Muscle of leg (tissue), 11 donors: ENCODE data around the gene TFPI2. TPM values are rescaled to one million over a fixed set of nuclear protein-coding genes. Genes with fewer than 3 reads are reported as not detected.

ENCODE experiments used
- DNase-seq: peaks from one replicate; pipeline ENCODE4 v3.0.0; 2013
- H3K27ac ChIP-seq: one replicate; pipeline ENCODE4 v1.5.1; 2013; ENCODE audit warnings: mild to moderate bottlenecking, low read length, control low read depth
- H3K27me3 ChIP-seq: one replicate; pipeline ENCODE4 v1.6.1; 2013; ENCODE audit warnings: low read length; ENCODE audit not compliant: control insufficient read depth, insufficient read depth
- H3K36me3 ChIP-seq: one replicate; pipeline ENCODE4 v1.6.1; 2013; ENCODE audit warnings: low read length; ENCODE audit not compliant: control insufficient read depth, insufficient read depth
- H3K4me1 ChIP-seq: one replicate; pipeline ENCODE4 v1.6.1; 2013; ENCODE audit warnings: low read length; ENCODE audit not compliant: control insufficient read depth, insufficient read depth
- H3K4me3 ChIP-seq: one replicate; pipeline ENCODE4 v1.5.1; 2013; ENCODE audit warnings: low read length, control low read depth
- H3K9me3 ChIP-seq: replicated peaks from 2 replicates; pipeline ENCODE4 v1.6.1; 2013; ENCODE audit warnings: low read depth, low read length; ENCODE audit not compliant: control insufficient read depth
- WGBS: methylation state at CpG from one replicate; pipeline ENCODE4 v1.1.5; 2013; ENCODE audit warnings: missing lambda C conversion rate; ENCODE audit not compliant: insufficient coverage; 5-methylcytosine and 5-hydroxymethylcytosine counted together
- polyA plus RNA-seq, 8 donors: library from polyadenylated mRNA; unstranded; fragments of 120-200 nt; gene quantifications; one replicate each; pipeline versions ENCODE4 v1.2.1 to v1.2.3, GENCODE V29; 2013; ENCODE audit warnings: inconsistent platforms in 1 of 8, low replicate concordance in 1 of 8; ENCODE audit not compliant: insufficient read length in 8 of 8, insufficient read depth in 1 of 8
- total RNA-seq: library from RNA; stranded (reverse); fragments of 120-200 nt; gene quantifications from one replicate; pipeline ENCODE4 v1.2.4, GENCODE V29; 2013

The TFPI2 gene
- total and polyA plus RNA-seq, 9 donors: 1.5 to 4.9 (median 3.0) TPM

DNA sequence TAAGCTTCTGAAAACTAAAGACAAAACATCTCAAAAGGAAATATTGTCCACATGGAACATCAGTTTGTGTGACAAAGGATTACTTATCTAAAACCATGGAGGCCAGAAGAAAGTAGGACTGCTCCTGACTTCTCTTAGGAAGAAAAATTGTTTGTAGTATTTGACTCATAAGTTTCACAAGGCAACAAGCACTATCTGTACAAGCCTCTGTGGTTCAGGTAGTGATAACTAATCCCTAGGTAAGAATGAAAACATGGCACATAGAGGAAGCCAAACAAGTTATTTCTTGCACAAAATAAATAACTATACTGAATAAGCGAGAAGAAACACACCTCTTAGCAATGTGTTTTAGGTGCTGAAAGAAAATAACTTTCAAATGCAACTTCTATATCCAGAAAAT is 30.3 kb downstream of the TFPI2 start:
- DNase-seq: no peak
- WGBS: no CpG with 5 or more reads among the region's 1 CpG
- no peaks in the 10 kb centered on the region for H3K9me3 ChIP-seq
- H3K27ac ChIP-seq: no peak overlapping the region
- no peaks in the 10 kb centered on the region for H3K4me1 ChIP-seq
- H3K27me3 ChIP-seq: no peaks in the 10 kb centered on the region
- no peak overlapping the region for H3K4me3 ChIP-seq
- no peaks in the 10 kb centered on the region for H3K36me3 ChIP-seq

GRCh38 chr7:93858857-93859256 is 31.7 kb downstream of the TFPI2 start:
- H3K36me3 ChIP-seq: no peaks in the 10 kb centered on the region
- no peaks in the 10 kb centered on the region for H3K27me3 ChIP-seq
- no CpG with 5 or more reads among the region's 2 CpGs for WGBS
- no peak overlapping the region for H3K27ac ChIP-seq
- H3K4me3 ChIP-seq: no peak overlapping the region
- no peaks in the 10 kb centered on the region for H3K9me3 ChIP-seq
- no peaks in the 10 kb centered on the region for H3K4me1 ChIP-seq
- no peak for DNase-seq

- Histone ChIP-seq H3K4me3 (no peak overlapping the region), H3K36me3 (no peaks in the 10 kb centered on the region), H3K27me3 (no peaks in the 10 kb centered on the region), H3K27ac (no peak overlapping the region), H3K4me1 (no peaks in the 10 kb centered on the region), H3K9me3 (no peaks in the 10 kb centered on the region)
- DNase-seq: no peak
These were observed 34.2 kb downstream of the TFPI2 start for GRCh38 chr7:93856323-93856722.

GRCh38 chr7:93855797-93856196 is 34.8 kb downstream of the TFPI2 start:
- no peak overlapping the region for H3K4me3 ChIP-seq
- WGBS: no CpG with 5 or more reads among the region's 1 CpG
- no peaks in the 10 kb centered on the region for H3K4me1 ChIP-seq
- H3K27me3 ChIP-seq: no peaks in the 10 kb centered on the region
- no peaks in the 10 kb centered on the region for H3K36me3 ChIP-seq
- H3K9me3 ChIP-seq: no peaks in the 10 kb centered on the region
- no peak overlapping the region for H3K27ac ChIP-seq
- no peak for DNase-seq

GRCh38 chr7:93854480-93854879 is 36.1 kb downstream of the TFPI2 start:
- no peak for DNase-seq
- Histone ChIP-seq H3K9me3 (no peaks in the 10 kb centered on the region), H3K27me3 (no peaks in the 10 kb centered on the region), H3K36me3 (no peaks in the 10 kb centered on the region), H3K27ac (no peak overlapping the region), H3K4me1 (no peaks in the 10 kb centered on the region), H3K4me3 (no peak overlapping the region)
- no CpG with 5 or more reads among the region's 1 CpG for WGBS

- H3K9me3 ChIP-seq: no peaks in the 10 kb centered on the region
- no peaks in the 10 kb centered on the region for H3K36me3 ChIP-seq
- H3K27me3 ChIP-seq: no peaks in the 10 kb centered on the region
- no peaks in the 10 kb centered on the region for H3K4me1 ChIP-seq
- WGBS: no CpG with 5 or more reads among the region's 2 CpGs
- no peak overlapping the region for H3K27ac ChIP-seq
- no peak overlapping the region for H3K4me3 ChIP-seq
- DNase-seq: no peak
These were observed 39.0 kb downstream of the TFPI2 start for GRCh38 chr7:93851536-93851935.

- Histone ChIP-seq H3K4me1 (no peaks in the 10 kb centered on the region), H3K36me3 (no peaks in the 10 kb centered on the region), H3K27me3 (no peaks in the 10 kb centered on the region), H3K9me3 (no peaks in the 10 kb centered on the region), H3K4me3 (no peak overlapping the region), H3K27ac (no peak overlapping the region)
- no peak for DNase-seq
- no CpG with 5 or more reads among the region's 1 CpG for WGBS
These were observed 47.3 kb downstream of the TFPI2 start for GRCh38 chr7:93843260-93843659.

- H3K4me1 ChIP-seq: no peaks in the 10 kb centered on the region
- H3K4me3 ChIP-seq: no peak overlapping the region
- DNase-seq: peak; percentile 60
- H3K27ac ChIP-seq: no peak overlapping the region
- H3K9me3 ChIP-seq: no peaks in the 10 kb centered on the region
- no peaks in the 10 kb centered on the region for H3K36me3 ChIP-seq
- H3K27me3 ChIP-seq: no peaks in the 10 kb centered on the region
- no CpG with 5 or more reads among the region's 1 CpG for WGBS
These were observed 51.6 kb downstream of the TFPI2 start for GRCh38 chr7:93838966-93839365.

GRCh38 chr7:93837245-93837644 is 53.3 kb downstream of the TFPI2 start:
- WGBS: no CpG with 5 or more reads among the region's 3 CpGs
- Histone ChIP-seq H3K4me1 (no peaks in the 10 kb centered on the region), H3K36me3 (no peaks in the 10 kb centered on the region), H3K27me3 (no peaks in the 10 kb centered on the region), H3K4me3 (no peak overlapping the region), H3K27ac (no peak overlapping the region), H3K9me3 (no peaks in the 10 kb centered on the region)
- no peak for DNase-seq

- no CpG with 5 or more reads among the region's 4 CpGs for WGBS
- H3K27ac ChIP-seq: no peak overlapping the region
- H3K27me3 ChIP-seq: no peaks in the 10 kb centered on the region
- no peaks in the 10 kb centered on the region for H3K36me3 ChIP-seq
- no peaks in the 10 kb centered on the region for H3K9me3 ChIP-seq
- H3K4me1 ChIP-seq: no peaks in the 10 kb centered on the region
- peak; percentile 34 for DNase-seq
- H3K4me3 ChIP-seq: no peak overlapping the region
These were observed 54.4 kb downstream of the TFPI2 start for GRCh38 chr7:93836116-93836515.

GRCh38 chr7:93835702-93836101 is 54.9 kb downstream of the TFPI2 start:
- H3K27me3 ChIP-seq: no peaks in the 10 kb centered on the region
- H3K36me3 ChIP-seq: no peaks in the 10 kb centered on the region
- H3K27ac ChIP-seq: no peak overlapping the region
- no peak for DNase-seq
- no CpG with 5 or more reads among the region's 1 CpG for WGBS
- no peaks in the 10 kb centered on the region for H3K4me1 ChIP-seq
- H3K9me3 ChIP-seq: no peaks in the 10 kb centered on the region
- H3K4me3 ChIP-seq: no peak overlapping the region
